A549 (cell line): ENCODE results near the gene AKAP5.

ENCODE experiments used
- CHD2 ChIP-seq: fragments of 150-350 bp; IDR thresholded peaks from 2 replicates; pipeline ENCODE4 v1.6.1; 2014; ENCODE audit warnings: low read length; ENCODE audit not compliant: partially characterized antibody
- CHD4 ChIP-seq: fragments of 200-600 bp; sonication (generic); IDR thresholded peaks from 2 replicates; pipeline ENCODE4 v1.6.1; 2016; ENCODE audit warnings: antibody characterized with exemption, mild to moderate bottlenecking, borderline replicate concordance
- CTCF ChIP-seq: fragments of >200 bp; sonication (Bioruptor Twin); formaldehyde crosslinking; IDR thresholded peaks from 3 replicates; pipeline ENCODE4 v1.5.1; 2016
- EP300 ChIP-seq, 2 experiments: fragments of >200 bp; sonication (Bioruptor Twin); formaldehyde crosslinking; IDR thresholded peaks; 2 replicates in 1 of 2; 3 replicates in 1 of 2; pipeline ENCODE4 v1.6.1; 2016 to 2017
- HDAC2 ChIP-seq: fragments of 200-600 bp; sonication (generic); IDR thresholded peaks from 2 replicates; pipeline ENCODE4 v1.6.1; 2016
- JUN ChIP-seq, 2 experiments: fragments of >200 bp; sonication (Bioruptor Twin); formaldehyde crosslinking; IDR thresholded peaks; 2 replicates in 1 of 2; 3 replicates in 1 of 2; pipeline ENCODE4 v1.6.1; 2016 to 2017
- KDM1A ChIP-seq: fragments of 200-600 bp; sonication (generic); IDR thresholded peaks from 2 replicates; pipeline ENCODE4 v1.6.1; 2016; ENCODE audit warnings: low read depth, mild to moderate bottlenecking
- PBX3 ChIP-seq: IDR thresholded peaks from 2 replicates; pipeline ENCODE4 v1.6.1; 2012
- POLR2A ChIP-seq: IDR thresholded peaks from 2 replicates; pipeline ENCODE4 v1.6.1; 2012; ENCODE audit warnings: mild to moderate bottlenecking, low read length
- RAD21 ChIP-seq, 2 experiments: fragments of >200 bp in 1 of 2; sonication (Bioruptor Twin) in 1 of 2; formaldehyde crosslinking in 1 of 2; IDR thresholded peaks in 1 of 2; conservative IDR thresholded peaks in 1 of 2; 2 replicates in 1 of 2; 3 replicates in 1 of 2; pipeline ENCODE4 v1.6.1; 2012 to 2018; ENCODE audit warnings: inconsistent platforms in 1 of 2
- RCOR1 ChIP-seq: fragments of 150-350 bp; IDR thresholded peaks from 2 replicates; pipeline ENCODE4 v1.6.1; 2014; ENCODE audit warnings: antibody characterized with exemption, low read length, low read depth
- REST ChIP-seq: fragments of 200-600 bp; sonication (generic); IDR thresholded peaks from 2 replicates; pipeline ENCODE4 v1.6.1; 2016; ENCODE audit warnings: antibody characterized with exemption, mild to moderate bottlenecking, moderate library complexity
- SREBF2 ChIP-seq: fragments of 450-650 bp; IDR thresholded peaks from 2 replicates; pipeline ENCODE4 v1.6.1; 2014; ENCODE audit warnings: mild to moderate bottlenecking, moderate library complexity
- USF2 ChIP-seq: fragments of 450-650 bp; IDR thresholded peaks from 2 replicates; pipeline ENCODE4 v1.6.1; 2014; ENCODE audit warnings: antibody characterized with exemption

GRCh38 chr14:64496764-64497163 is 31.5 kb downstream of the AKAP5 start:
- TF ChIP-seq CTCF (no peak), PBX3 (no peak), POLR2A (no peak), RAD21 (conservative IDR thresholded peaks at IDR 0.05 in 1 of 2, IDR thresholded peaks at IDR 0.05 in 1 of 2) (no peak), EP300 (IDR thresholded peaks at IDR 0.05) (no peak), HDAC2 (no peak), SREBF2 (no peak), CHD2 (no peak), JUN (IDR thresholded peaks at IDR 0.05) (no peak), KDM1A (no peak), REST (no peak), RCOR1 (no peak), CHD4 (no peak), USF2 (no peak)
